Neural cell (in vitro differentiated cells): ENCODE results near the gene ZNF521.

Experiments used
- EP300 ChIP-seq: fragments of 450-650 bp; conservative IDR thresholded peaks from 2 replicates; pipeline ENCODE4 v1.6.1; 2014; ENCODE audit warnings: antibody characterized with exemption, mild to moderate bottlenecking, moderate library complexity; ENCODE audit not compliant: poor library complexity, severe bottlenecking
- EZH2 ChIP-seq: fragments of 200-600, 300-800 bp; shearing (Covaris generic), sonication (generic); IDR thresholded peaks from 2 replicates; pipeline ENCODE4 v1.6.1; 2014; ENCODE audit warnings: antibody characterized with exemption, low read length, borderline replicate concordance, mild to moderate bottlenecking; ENCODE audit not compliant: insufficient read depth, poor library complexity, severe bottlenecking
- POLR2AphosphoS5 ChIP-seq: IDR thresholded peaks from 2 replicates; pipeline ENCODE4 v1.6.1; 2012
- RAD21 ChIP-seq: fragments of 450-650 bp; conservative IDR thresholded peaks from 2 replicates; pipeline ENCODE4 v1.6.1; 2014; ENCODE audit warnings: antibody characterized with exemption, mild to moderate bottlenecking, moderate library complexity
- TAF1 ChIP-seq: IDR thresholded peaks from 2 replicates; pipeline ENCODE4 v1.6.1; 2012; ENCODE audit warnings: low read depth
- TF ChIP-seq, protein P1 (sequence below): fragments of 450-650 bp; IDR thresholded peaks from 2 replicates; pipeline ENCODE4 v1.5.1; 2014; ENCODE audit warnings: antibody characterized with exemption, mild to moderate bottlenecking, moderate library complexity; ENCODE audit not compliant: poor library complexity, severe bottlenecking
- TF ChIP-seq, protein P2 (sequence below): IDR thresholded peaks from 2 replicates; pipeline ENCODE4 v1.6.1; 2012; ENCODE audit warnings: borderline replicate concordance

DNA sequence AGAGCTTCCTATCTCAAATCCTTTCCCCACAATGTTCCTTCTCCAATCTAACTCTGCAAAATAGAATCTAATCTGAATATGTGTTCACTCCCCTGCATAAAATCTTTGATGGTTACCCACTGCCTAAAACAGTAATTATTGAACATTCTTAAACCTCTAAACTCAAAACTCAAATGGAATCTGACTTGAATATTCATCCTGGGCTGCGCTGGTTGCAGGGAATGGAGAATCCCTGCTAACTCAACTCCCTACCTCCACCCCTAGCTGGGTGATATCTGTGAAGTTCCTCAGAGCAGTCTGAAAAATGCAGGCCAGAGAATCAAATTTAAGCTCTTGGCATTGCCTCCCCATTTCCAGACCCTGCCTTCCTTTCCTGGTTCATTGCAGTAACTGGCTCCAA lies 44.8 kb downstream of the ZNF521 start:
- no peak for TF ChIP-seq RAD21
- TF ChIP-seq, protein P1, sequence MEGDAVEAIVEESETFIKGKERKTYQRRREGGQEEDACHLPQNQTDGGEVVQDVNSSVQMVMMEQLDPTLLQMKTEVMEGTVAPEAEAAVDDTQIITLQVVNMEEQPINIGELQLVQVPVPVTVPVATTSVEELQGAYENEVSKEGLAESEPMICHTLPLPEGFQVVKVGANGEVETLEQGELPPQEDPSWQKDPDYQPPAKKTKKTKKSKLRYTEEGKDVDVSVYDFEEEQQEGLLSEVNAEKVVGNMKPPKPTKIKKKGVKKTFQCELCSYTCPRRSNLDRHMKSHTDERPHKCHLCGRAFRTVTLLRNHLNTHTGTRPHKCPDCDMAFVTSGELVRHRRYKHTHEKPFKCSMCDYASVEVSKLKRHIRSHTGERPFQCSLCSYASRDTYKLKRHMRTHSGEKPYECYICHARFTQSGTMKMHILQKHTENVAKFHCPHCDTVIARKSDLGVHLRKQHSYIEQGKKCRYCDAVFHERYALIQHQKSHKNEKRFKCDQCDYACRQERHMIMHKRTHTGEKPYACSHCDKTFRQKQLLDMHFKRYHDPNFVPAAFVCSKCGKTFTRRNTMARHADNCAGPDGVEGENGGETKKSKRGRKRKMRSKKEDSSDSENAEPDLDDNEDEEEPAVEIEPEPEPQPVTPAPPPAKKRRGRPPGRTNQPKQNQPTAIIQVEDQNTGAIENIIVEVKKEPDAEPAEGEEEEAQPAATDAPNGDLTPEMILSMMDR: no peak
- TF ChIP-seq, protein P2, sequence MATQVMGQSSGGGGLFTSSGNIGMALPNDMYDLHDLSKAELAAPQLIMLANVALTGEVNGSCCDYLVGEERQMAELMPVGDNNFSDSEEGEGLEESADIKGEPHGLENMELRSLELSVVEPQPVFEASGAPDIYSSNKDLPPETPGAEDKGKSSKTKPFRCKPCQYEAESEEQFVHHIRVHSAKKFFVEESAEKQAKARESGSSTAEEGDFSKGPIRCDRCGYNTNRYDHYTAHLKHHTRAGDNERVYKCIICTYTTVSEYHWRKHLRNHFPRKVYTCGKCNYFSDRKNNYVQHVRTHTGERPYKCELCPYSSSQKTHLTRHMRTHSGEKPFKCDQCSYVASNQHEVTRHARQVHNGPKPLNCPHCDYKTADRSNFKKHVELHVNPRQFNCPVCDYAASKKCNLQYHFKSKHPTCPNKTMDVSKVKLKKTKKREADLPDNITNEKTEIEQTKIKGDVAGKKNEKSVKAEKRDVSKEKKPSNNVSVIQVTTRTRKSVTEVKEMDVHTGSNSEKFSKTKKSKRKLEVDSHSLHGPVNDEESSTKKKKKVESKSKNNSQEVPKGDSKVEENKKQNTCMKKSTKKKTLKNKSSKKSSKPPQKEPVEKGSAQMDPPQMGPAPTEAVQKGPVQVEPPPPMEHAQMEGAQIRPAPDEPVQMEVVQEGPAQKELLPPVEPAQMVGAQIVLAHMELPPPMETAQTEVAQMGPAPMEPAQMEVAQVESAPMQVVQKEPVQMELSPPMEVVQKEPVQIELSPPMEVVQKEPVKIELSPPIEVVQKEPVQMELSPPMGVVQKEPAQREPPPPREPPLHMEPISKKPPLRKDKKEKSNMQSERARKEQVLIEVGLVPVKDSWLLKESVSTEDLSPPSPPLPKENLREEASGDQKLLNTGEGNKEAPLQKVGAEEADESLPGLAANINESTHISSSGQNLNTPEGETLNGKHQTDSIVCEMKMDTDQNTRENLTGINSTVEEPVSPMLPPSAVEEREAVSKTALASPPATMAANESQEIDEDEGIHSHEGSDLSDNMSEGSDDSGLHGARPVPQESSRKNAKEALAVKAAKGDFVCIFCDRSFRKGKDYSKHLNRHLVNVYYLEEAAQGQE: no peak
- TF ChIP-seq POLR2AphosphoS5: no peak
- no peak for TF ChIP-seq EZH2
- no peak for TF ChIP-seq EP300
- no peak for TF ChIP-seq TAF1
